ENCODE data around the gene SHB. TPM values are rescaled to one million over a fixed set of nuclear protein-coding genes. Genes with fewer than 3 reads are reported as not detected.

Gene SHB
- total RNA-seq, 1 donor from 2014 or later: 0.61 TPM

GRCh38 chr9:38026021-38026809, 42.8 kb downstream of the SHB start:
- intact Hi-C loops (cut with micrococcal nuclease): no loop called here

GRCh38 chr9:38025166-38025565, 43.9 kb downstream of the SHB start:
- intact Hi-C loops (cut with micrococcal nuclease): no loop called here

GRCh38 chr9:38024036-38024681, 44.9 kb downstream of the SHB start:
- intact Hi-C loops (cut with micrococcal nuclease): loop anchor here (1.0 kb wide), 1 partner anchor 28 kb away; no protein-coding TSS in a partner anchor

GRCh38 chr9:38023661-38024035, 45.4 kb downstream of the SHB start:
- intact Hi-C loops (cut with micrococcal nuclease): loop anchor here (1.0 kb wide), 1 partner anchor 27 kb away; no protein-coding TSS in a partner anchor

GRCh38 chr9:38022995-38023394, 46.0 kb downstream of the SHB start:
- intact Hi-C loops (cut with micrococcal nuclease): no loop called here

- intact Hi-C loops (cut with micrococcal nuclease): no loop called here
Measured at GRCh38 chr9:38022203-38022895, 46.7 kb downstream of the SHB start.

- intact Hi-C loops (cut with micrococcal nuclease): no loop called here
Measured at GRCh38 chr9:38020151-38021076, 48.6 kb downstream of the SHB start.

GRCh38 chr9:38019731-38020130, 49.3 kb downstream of the SHB start:
- intact Hi-C loops (cut with micrococcal nuclease): no loop called here

- intact Hi-C loops (cut with micrococcal nuclease): no loop called here
Measured at GRCh38 chr9:38018958-38019602, 49.9 kb downstream of the SHB start.

- intact Hi-C loops (cut with micrococcal nuclease): no loop called here
Measured at GRCh38 chr9:38018241-38018957, 50.6 kb downstream of the SHB start.

- intact Hi-C loops (cut with micrococcal nuclease): no loop called here
Measured at GRCh38 chr9:38017885-38018186, 51.2 kb downstream of the SHB start.

- intact Hi-C loops (cut with micrococcal nuclease): no loop called here
Measured at GRCh38 chr9:38017149-38017884, 51.7 kb downstream of the SHB start.

- intact Hi-C loops (cut with micrococcal nuclease): no loop called here
Measured at GRCh38 chr9:38016375-38017135, 52.5 kb downstream of the SHB start.

- intact Hi-C loops (cut with micrococcal nuclease): no loop called here
Measured at GRCh38 chr9:38015906-38016305, 53.1 kb downstream of the SHB start.

- intact Hi-C loops (cut with micrococcal nuclease): no loop called here
Measured at GRCh38 chr9:38015266-38015665, 53.8 kb downstream of the SHB start.

GRCh38 chr9:38012767-38013450, 56.1 kb downstream of the SHB start:
- intact Hi-C loops (cut with micrococcal nuclease): loop anchor here (5.0 kb wide), 1 partner anchor 54 kb away; the partner anchor contains the start of gene SHB

GRCh38 chr9:38011991-38012390, 57.0 kb downstream of the SHB start:
- intact Hi-C loops (cut with micrococcal nuclease): loop anchor here (5.0 kb wide), 1 partner anchor 55 kb away; the partner anchor contains the start of gene SHB
